ENCODE measurements around the gene SLITRK1.

GRCh38 chr13:83914368-83914767 is 32.1 kb upstream of the SLITRK1 start:
- no peak for TF ChIP-seq EZH2 (IDR thresholded peaks at IDR 0.05; ENCODE audit: low read length, missing control alignments)
- TF ChIP-seq, protein P1, sequence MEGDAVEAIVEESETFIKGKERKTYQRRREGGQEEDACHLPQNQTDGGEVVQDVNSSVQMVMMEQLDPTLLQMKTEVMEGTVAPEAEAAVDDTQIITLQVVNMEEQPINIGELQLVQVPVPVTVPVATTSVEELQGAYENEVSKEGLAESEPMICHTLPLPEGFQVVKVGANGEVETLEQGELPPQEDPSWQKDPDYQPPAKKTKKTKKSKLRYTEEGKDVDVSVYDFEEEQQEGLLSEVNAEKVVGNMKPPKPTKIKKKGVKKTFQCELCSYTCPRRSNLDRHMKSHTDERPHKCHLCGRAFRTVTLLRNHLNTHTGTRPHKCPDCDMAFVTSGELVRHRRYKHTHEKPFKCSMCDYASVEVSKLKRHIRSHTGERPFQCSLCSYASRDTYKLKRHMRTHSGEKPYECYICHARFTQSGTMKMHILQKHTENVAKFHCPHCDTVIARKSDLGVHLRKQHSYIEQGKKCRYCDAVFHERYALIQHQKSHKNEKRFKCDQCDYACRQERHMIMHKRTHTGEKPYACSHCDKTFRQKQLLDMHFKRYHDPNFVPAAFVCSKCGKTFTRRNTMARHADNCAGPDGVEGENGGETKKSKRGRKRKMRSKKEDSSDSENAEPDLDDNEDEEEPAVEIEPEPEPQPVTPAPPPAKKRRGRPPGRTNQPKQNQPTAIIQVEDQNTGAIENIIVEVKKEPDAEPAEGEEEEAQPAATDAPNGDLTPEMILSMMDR (conservative IDR thresholded peaks at IDR 0.05 in 1 of 2, IDR thresholded peaks at IDR 0.05 in 1 of 2; ENCODE audit: low read depth in 1 of 2, low read length in 2 of 2), result no peak
